ENCODE data around the gene SPAG16.

SPAG16 gene

DNA sequence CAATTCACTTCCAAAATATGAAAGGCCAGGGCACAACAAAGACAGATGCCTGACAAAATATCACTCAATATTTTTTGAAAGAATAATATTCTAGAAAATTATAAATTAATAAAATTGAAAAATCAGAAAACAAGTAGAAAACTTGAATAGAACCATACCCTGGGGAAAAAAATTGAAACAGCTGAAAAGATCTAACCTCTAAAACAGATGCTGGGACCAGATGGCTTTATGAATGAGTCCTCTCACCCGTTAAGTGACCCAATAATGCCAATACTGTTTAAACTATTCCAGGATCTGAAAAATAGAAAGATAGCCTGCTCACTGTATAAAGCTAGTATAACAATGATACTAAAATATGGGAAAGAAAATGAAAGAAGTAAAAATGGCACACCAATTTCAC lies 804.3 kb downstream of the SPAG16 start:
- no peak overlapping the region for H3K4me3 ChIP-seq (ENCODE audit: low read depth, low read length)
- TF ChIP-seq, protein P1, sequence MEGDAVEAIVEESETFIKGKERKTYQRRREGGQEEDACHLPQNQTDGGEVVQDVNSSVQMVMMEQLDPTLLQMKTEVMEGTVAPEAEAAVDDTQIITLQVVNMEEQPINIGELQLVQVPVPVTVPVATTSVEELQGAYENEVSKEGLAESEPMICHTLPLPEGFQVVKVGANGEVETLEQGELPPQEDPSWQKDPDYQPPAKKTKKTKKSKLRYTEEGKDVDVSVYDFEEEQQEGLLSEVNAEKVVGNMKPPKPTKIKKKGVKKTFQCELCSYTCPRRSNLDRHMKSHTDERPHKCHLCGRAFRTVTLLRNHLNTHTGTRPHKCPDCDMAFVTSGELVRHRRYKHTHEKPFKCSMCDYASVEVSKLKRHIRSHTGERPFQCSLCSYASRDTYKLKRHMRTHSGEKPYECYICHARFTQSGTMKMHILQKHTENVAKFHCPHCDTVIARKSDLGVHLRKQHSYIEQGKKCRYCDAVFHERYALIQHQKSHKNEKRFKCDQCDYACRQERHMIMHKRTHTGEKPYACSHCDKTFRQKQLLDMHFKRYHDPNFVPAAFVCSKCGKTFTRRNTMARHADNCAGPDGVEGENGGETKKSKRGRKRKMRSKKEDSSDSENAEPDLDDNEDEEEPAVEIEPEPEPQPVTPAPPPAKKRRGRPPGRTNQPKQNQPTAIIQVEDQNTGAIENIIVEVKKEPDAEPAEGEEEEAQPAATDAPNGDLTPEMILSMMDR (IDR thresholded peaks at IDR 0.05; ENCODE audit: low read depth, low read length): no peak
- no peak for DNase-seq (ENCODE audit: low read depth, low spot score)
- in situ Hi-C loops (cut with HindIII; ENCODE audit: low sequenced_read_pairs): no loop called here

DNA sequence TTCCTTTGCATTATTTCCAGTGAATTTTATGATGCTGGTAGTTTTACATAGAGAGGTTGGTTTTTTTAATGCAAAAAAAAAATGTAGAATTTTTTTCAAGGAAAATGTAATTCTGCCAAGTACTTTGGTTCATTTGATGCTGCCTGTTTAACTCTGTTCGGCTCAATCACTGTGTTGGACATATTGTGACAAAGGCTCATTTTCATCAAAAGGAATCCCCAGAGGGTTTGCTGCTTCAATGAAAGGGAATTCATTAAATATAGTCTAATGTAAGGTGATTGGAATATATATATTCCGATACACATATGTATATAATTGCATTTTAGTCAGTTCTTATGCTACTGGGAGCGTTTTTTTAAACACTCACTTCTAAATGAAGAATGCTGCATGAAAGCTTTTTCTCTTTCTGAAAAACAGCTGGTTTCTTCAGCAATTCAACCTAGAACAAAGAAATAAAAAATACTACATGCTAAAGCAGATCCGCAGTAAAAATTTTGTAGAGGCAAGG lies 812.0 kb downstream of the SPAG16 start:
- DNase-seq (ENCODE audit: low read depth, low spot score): no peak
- TF ChIP-seq, protein P1 (IDR thresholded peaks at IDR 0.05; ENCODE audit: low read depth, low read length): no peak
- in situ Hi-C loops (cut with HindIII; ENCODE audit: low sequenced_read_pairs): no loop called here
- no peak overlapping the region for H3K4me3 ChIP-seq (ENCODE audit: low read depth, low read length)

DNA sequence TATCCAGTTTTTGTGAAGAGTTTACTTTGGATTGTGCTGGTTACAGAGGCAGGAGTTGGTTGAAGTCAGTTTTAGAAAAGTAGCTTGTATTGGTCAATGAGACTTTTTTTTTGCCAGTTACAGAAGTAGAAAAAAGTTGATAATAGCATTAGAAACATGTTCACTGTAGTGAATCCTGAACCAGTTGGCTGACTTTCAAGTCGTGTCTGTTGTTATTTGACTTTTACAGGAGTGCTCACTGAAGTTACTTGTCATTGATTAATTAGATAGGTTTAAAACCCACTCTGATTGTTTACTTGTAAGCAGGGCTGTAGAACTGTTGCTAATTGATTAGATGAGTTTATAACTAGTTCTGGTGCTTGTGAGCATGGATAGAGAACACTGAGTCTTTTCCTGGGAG lies 814.5 kb downstream of the SPAG16 start:
- TF ChIP-seq, protein P1 (IDR thresholded peaks at IDR 0.05; ENCODE audit: low read depth, low read length): no peak
- no peak for DNase-seq (ENCODE audit: low read depth, low spot score)
- H3K4me3 ChIP-seq (ENCODE audit: low read depth, low read length): no peak overlapping the region
- in situ Hi-C loops (cut with HindIII; ENCODE audit: low sequenced_read_pairs): no loop called here

DNA sequence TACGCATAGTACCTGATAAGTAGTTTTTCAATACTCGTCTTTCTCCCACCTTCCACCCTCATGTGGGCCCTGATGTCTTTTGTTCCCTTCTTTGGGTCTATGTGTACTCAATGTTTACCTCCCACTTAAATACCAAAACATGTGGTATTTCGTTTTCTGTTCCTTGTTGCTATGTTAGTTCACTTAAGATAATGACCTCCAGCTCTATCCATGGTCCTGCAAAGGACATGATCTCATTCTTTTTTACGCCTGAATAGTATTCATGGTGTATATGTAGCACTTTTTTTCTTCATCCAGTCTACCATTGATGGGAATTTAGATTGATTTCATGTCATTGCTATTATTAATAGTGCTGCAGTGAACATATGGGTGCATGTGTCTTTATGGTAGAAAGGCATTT lies 816.2 kb downstream of the SPAG16 start:
- in situ Hi-C loops (cut with HindIII; ENCODE audit: low sequenced_read_pairs): no loop called here
- DNase-seq (ENCODE audit: low read depth, low spot score): no peak
- TF ChIP-seq, protein P1 (IDR thresholded peaks at IDR 0.05; ENCODE audit: low read depth, low read length): no peak
- H3K4me3 ChIP-seq (ENCODE audit: low read depth, low read length): no peak overlapping the region

DNA sequence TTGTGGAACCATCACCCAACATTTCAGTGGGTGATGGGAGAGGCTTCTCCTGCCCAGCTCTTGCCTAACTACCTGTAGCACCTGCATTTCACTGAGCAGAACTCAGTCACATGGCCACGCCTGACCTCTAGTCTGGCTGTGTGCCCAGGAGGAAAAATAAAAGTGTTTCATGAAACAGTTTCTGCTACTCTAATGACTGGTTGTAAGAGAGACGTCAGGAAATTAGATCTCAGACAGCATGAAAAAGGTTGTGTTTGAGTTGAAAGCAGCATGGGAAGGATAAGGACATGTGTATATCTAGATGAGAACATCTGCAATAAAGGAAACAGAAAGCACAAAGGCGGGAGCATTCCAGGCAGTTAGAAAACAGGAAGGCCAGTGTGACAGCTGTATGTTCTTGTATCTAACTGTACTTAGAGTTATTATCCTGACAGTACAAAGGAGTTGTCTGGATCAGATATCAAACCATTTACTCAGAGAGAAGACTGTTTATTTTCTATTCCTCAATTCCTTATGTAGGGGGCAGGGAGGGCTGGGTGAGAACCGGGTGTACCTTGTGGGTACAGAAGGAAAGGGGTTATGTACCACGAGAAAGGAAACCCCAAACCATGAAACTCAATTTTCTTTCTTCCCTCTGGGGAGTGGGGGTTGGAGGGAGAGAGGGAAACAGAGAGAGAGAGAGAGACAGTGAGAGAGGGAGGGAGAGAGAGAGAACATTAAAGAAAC lies 819.2 kb downstream of the SPAG16 start:
- peak; percentile 4 for DNase-seq (ENCODE audit: low read depth, low spot score)
- TF ChIP-seq, protein P1 (IDR thresholded peaks at IDR 0.05; ENCODE audit: low read depth, low read length): no peak
- in situ Hi-C loops (cut with HindIII; ENCODE audit: low sequenced_read_pairs): no loop called here
- no peak overlapping the region for H3K4me3 ChIP-seq (ENCODE audit: low read depth, low read length)

DNA sequence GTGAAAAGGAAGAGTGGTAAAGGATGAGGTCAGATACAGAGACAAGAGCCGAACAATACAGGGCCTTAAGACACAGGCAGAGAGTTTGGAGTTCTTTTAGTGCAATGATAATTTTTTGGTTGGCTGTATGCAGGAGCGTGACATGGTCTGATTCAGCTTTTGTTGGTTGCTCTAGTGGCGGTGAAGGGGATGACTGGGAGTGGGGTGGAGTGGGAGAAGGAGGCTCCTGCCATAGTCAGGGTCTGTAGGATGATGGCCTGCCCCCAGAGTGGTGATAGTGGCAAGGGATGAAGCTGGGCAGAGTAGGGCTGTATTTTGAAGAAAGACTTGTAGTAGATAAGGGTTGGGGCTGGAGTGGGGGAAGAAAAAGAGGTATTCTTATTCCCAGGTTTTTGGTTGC lies 820.0 kb downstream of the SPAG16 start:
- in situ Hi-C loops (cut with HindIII; ENCODE audit: low sequenced_read_pairs): no loop called here
- H3K4me3 ChIP-seq (ENCODE audit: low read depth, low read length): no peak overlapping the region
- TF ChIP-seq, protein P1 (IDR thresholded peaks at IDR 0.05; ENCODE audit: low read depth, low read length): no peak
- DNase-seq (ENCODE audit: low read depth, low spot score): no peak
